H1 (cell line): Measurements from ENCODE around the gene CFAP100. TPM values are rescaled to one million over a fixed set of nuclear protein-coding genes. Genes with fewer than 3 reads are reported as not detected.

Source experiments
- CTCF ChIA-PET: fragments of 300-600 bp; sonication (Branson Sonifier 250); formaldehyde crosslinking; loops from one replicate; lab custom pipeline; 2021; ENCODE audit not compliant: partially characterized antibody; lab: Charles Lee
- POLR2A ChIA-PET: fragments of 300-600 bp; sonication (Branson Sonifier 250); formaldehyde crosslinking; loops from one replicate; lab custom pipeline; 2021; ENCODE audit warnings: inconsistent platforms; ENCODE audit not compliant: partially characterized antibody; lab: Charles Lee
- DNase-seq, 2 experiments: peaks; one replicate each; pipeline versions ENCODE4 v3.0.0 to v3.0.0-alpha.2; 2010 to 2022; ENCODE audit warnings: low spot score in 2 of 2, low read depth in 1 of 2, mixed read lengths in 1 of 2
- FAIRE-seq: peaks from 2 replicates; lab custom pipeline; 2011; peaks lifted over from hg19 to GRCh38; lab: Jason Lieb, UNC
- H2AFZ ChIP-seq: 2 replicates; pipeline ENCODE4 v1.8.1; 2012; ENCODE audit warnings: low read length, inconsistent platforms
- H2AK5ac ChIP-seq: 2 replicates; pipeline ENCODE4 v1.6.1; 2013; ENCODE audit warnings: low read depth, low read length
- H2BK120ac ChIP-seq: replicated peaks from 2 replicates; pipeline ENCODE3; 2013; ENCODE audit warnings: low read depth, low read length, inconsistent platforms
- H2BK12ac ChIP-seq: 2 replicates; pipeline ENCODE4 v1.6.1; 2013; ENCODE audit warnings: low read depth, low read length
- H2BK15ac ChIP-seq: 2 replicates; pipeline ENCODE4 v1.6.1; 2013; ENCODE audit warnings: low read length
- H2BK20ac ChIP-seq: 2 replicates; pipeline ENCODE4 v1.6.1; 2013; ENCODE audit warnings: low read length
- H2BK5ac ChIP-seq: 2 replicates; pipeline ENCODE4 v1.6.1; 2013; ENCODE audit warnings: low read depth, low read length
- H3K14ac ChIP-seq: 2 replicates; pipeline ENCODE4 v1.6.1; 2013; ENCODE audit warnings: inconsistent platforms; ENCODE audit not compliant: insufficient read length
- H3K18ac ChIP-seq: 2 replicates; pipeline ENCODE4 v1.6.1; 2013; ENCODE audit warnings: low read length; ENCODE audit errors: extremely low read depth
- H3K23ac ChIP-seq: 2 replicates; pipeline ENCODE4 v1.6.1; 2013; ENCODE audit warnings: inconsistent platforms; ENCODE audit not compliant: insufficient read length
- H3K23me2 ChIP-seq: 2 replicates; pipeline ENCODE4 v1.6.1; 2013; ENCODE audit warnings: low read depth, low read length
- H3K27ac ChIP-seq: 2 replicates; pipeline ENCODE4 v1.6.1; 2011; ENCODE audit warnings: low read depth, low read length, inconsistent platforms
- H3K27me3 ChIP-seq, 4 experiments: replicated peaks in 1 of 4; 1 replicate in 1 of 4; 2 replicates in 3 of 4; pipeline versions ENCODE4 v1.6.1 to v1.8.1; 2011 to 2013; ENCODE audit warnings: low read length in 3 of 4, mild to moderate bottlenecking in 3 of 4, inconsistent platforms in 2 of 4, mixed read lengths in 2 of 4, moderate library complexity in 1 of 4; ENCODE audit not compliant: control insufficient read depth in 3 of 4, insufficient read depth in 3 of 4; ENCODE audit errors: extremely low read depth in 1 of 4
- H3K36me3 ChIP-seq, 4 experiments: 2 replicates each; pipeline versions ENCODE4 v1.6.1 to v1.8.1; 2011 to 2013; ENCODE audit warnings: mild to moderate bottlenecking in 4 of 4, low read length in 3 of 4, moderate library complexity in 2 of 4, control low read depth in 1 of 4, inconsistent platforms in 1 of 4; ENCODE audit not compliant: insufficient read depth in 4 of 4, control insufficient read depth in 2 of 4
- H3K4ac ChIP-seq: replicated peaks from 2 replicates; pipeline ENCODE3; 2013; ENCODE audit warnings: low read length, low read depth, mixed read lengths, inconsistent platforms; ENCODE audit not compliant: insufficient read length
- H3K4me1 ChIP-seq, 4 experiments: replicated peaks in 1 of 4; 1 replicate in 1 of 4; 2 replicates in 3 of 4; pipeline versions ENCODE4 v1.6.1 to v1.8.1; 2011 to 2013; ENCODE audit warnings: low read length in 3 of 4, inconsistent platforms in 2 of 4, mixed read lengths in 1 of 4; ENCODE audit not compliant: insufficient read depth in 4 of 4, control insufficient read depth in 3 of 4
- H3K4me2 ChIP-seq, 2 experiments: 2 replicates each; pipeline versions ENCODE4 v1.6.1 to v1.8.1; 2011 to 2013; ENCODE audit warnings: low read depth in 2 of 2, low read length in 2 of 2, control low read depth in 1 of 2, inconsistent platforms in 1 of 2, mild to moderate bottlenecking in 1 of 2; ENCODE audit not compliant: insufficient read depth in 1 of 2
- H3K4me3 ChIP-seq, 4 experiments: fragments of 200-600, 300-600 bp in 1 of 4; sonication (generic), shearing (Covaris generic), sonication (Bioruptor Twin) in 1 of 4; 2 replicates each; pipeline versions ENCODE4 v1.5.1 to v1.8.1; 2011 to 2016; ENCODE audit warnings: low read length in 4 of 4, low read depth in 3 of 4, control low read depth in 2 of 4, inconsistent platforms in 2 of 4, mild to moderate bottlenecking in 2 of 4, mixed read lengths in 1 of 4, moderate library complexity in 1 of 4; ENCODE audit not compliant: insufficient read depth in 2 of 4; ENCODE audit errors: extremely low read depth in 1 of 4
- H3K56ac ChIP-seq: replicated peaks from 2 replicates; pipeline ENCODE3; 2013; ENCODE audit warnings: low read depth, mild to moderate bottlenecking, mixed read lengths, low read length, inconsistent platforms; ENCODE audit not compliant: insufficient read length
- H3K79me1 ChIP-seq: 2 replicates; pipeline ENCODE4 v1.6.1; 2013; ENCODE audit warnings: low read depth, low read length, control low read depth
- H3K79me2 ChIP-seq, 2 experiments: 2 replicates each; pipeline versions ENCODE4 v1.6.1 to v1.8.1; 2012 to 2013; ENCODE audit warnings: low read length in 2 of 2, mild to moderate bottlenecking in 2 of 2, inconsistent platforms in 1 of 2; ENCODE audit not compliant: insufficient read depth in 2 of 2, control insufficient read depth in 1 of 2
- H3K9ac ChIP-seq, 4 experiments: replicated peaks in 1 of 4; 1 replicate in 1 of 4; 2 replicates in 3 of 4; pipeline versions ENCODE4 v1.6.1 to v1.8.1; 2011 to 2013; ENCODE audit warnings: low read depth in 3 of 4, low read length in 3 of 4, control low read depth in 2 of 4, mild to moderate bottlenecking in 2 of 4, moderate library complexity in 2 of 4, inconsistent platforms in 1 of 4; ENCODE audit errors: extremely low read depth in 1 of 4
- H3K9me3 ChIP-seq, 2 experiments: 2 replicates each; pipeline versions ENCODE4 v1.6.1 to v1.8.1; 2012 to 2013; ENCODE audit warnings: mild to moderate bottlenecking in 2 of 2, moderate library complexity in 2 of 2, control low read depth in 1 of 2, inconsistent platforms in 1 of 2, low read depth in 1 of 2, low read length in 1 of 2, mixed read lengths in 1 of 2; ENCODE audit not compliant: insufficient read depth in 2 of 2
- H4K20me1 ChIP-seq, 2 experiments: replicated peaks in 1 of 2; 2 replicates each; pipeline versions ENCODE3 to v1.8.1; 2011 to 2013; ENCODE audit warnings: inconsistent platforms in 2 of 2, low read length in 2 of 2, mild to moderate bottlenecking in 1 of 2; ENCODE audit not compliant: insufficient read depth in 2 of 2, control insufficient read depth in 1 of 2
- H4K5ac ChIP-seq: 2 replicates; pipeline ENCODE4 v1.6.1; 2013; ENCODE audit warnings: low read length, low read depth, mixed read lengths, inconsistent platforms; ENCODE audit not compliant: insufficient read length
- H4K8ac ChIP-seq: 2 replicates; pipeline ENCODE4 v1.8.0; 2013; ENCODE audit warnings: mild to moderate bottlenecking, moderate library complexity, low read length, inconsistent platforms; ENCODE audit not compliant: insufficient read depth; ENCODE audit errors: extremely low read depth
- H4K91ac ChIP-seq: replicated peaks from 2 replicates; pipeline ENCODE3; 2013; ENCODE audit warnings: low read length, mixed read lengths, inconsistent platforms; ENCODE audit not compliant: insufficient read length
- BCL11A ChIP-seq, 2 experiments: IDR thresholded peaks; one replicate each; pipeline ENCODE4 v1.6.1; 2011; ENCODE audit warnings: low read depth in 2 of 2, low read length in 2 of 2, mild to moderate bottlenecking in 2 of 2
- EP300 ChIP-seq, 2 experiments: IDR thresholded peaks; 1 replicate in 1 of 2; 2 replicates in 1 of 2; pipeline ENCODE4 v1.6.1; 2011 to 2012; ENCODE audit warnings: low read depth in 2 of 2, low read length in 2 of 2, mild to moderate bottlenecking in 2 of 2, borderline replicate concordance in 1 of 2, inconsistent platforms in 1 of 2, moderate library complexity in 1 of 2
- HDAC2 ChIP-seq, 2 experiments: fragments of 300-600 bp in 1 of 2; sonication (generic) in 1 of 2; IDR thresholded peaks; 2 replicates each; pipeline ENCODE4 v1.6.1; 2011 to 2012; ENCODE audit warnings: low read depth in 2 of 2, low read length in 2 of 2, mild to moderate bottlenecking in 2 of 2, moderate library complexity in 2 of 2, borderline replicate concordance in 1 of 2, inconsistent platforms in 1 of 2
- NANOG ChIP-seq: IDR thresholded peaks from 2 replicates; pipeline ENCODE4 v1.6.1; 2011; ENCODE audit warnings: low read length, low read depth, mild to moderate bottlenecking, inconsistent platforms; ENCODE audit not compliant: insufficient read depth, poor library complexity, severe bottlenecking
- NRF1 ChIP-seq: IDR thresholded peaks from 2 replicates; pipeline ENCODE4 v1.6.1; 2011; ENCODE audit warnings: mild to moderate bottlenecking, low read depth, low read length, improper control_type of control experiment
- POU5F1 ChIP-seq: IDR thresholded peaks from 2 replicates; pipeline ENCODE4 v1.6.1; 2011; ENCODE audit warnings: low read depth, mild to moderate bottlenecking, low read length, moderate library complexity
- SIRT6 ChIP-seq: IDR thresholded peaks from one replicate; pipeline ENCODE4 v1.7.1; 2012; ENCODE audit warnings: low read length, inconsistent platforms
- ZNF274 ChIP-seq: IDR thresholded peaks from 2 replicates; pipeline ENCODE4 v1.7.0; 2012; ENCODE audit warnings: low read length, borderline replicate concordance; ENCODE audit errors: extremely low read depth
- WGBS, 2 experiments: shearing (Covaris generic) in 1 of 2; methylation state at CpG; one replicate each; pipeline versions ENCODE4 v1.1.6 to v1.1.7; 2013 to 2015; ENCODE audit warnings: low lambda C conversion rate in 2 of 2, mixed read lengths in 2 of 2, inconsistent platforms in 1 of 2, low coverage in 1 of 2, missing lambda C conversion rate in 1 of 2; ENCODE audit not compliant: insufficient replicate concordance in 2 of 2, insufficient coverage in 1 of 2, insufficient read length in 1 of 2; ENCODE audit errors: extremely low coverage in 1 of 2, missing lambda C conversion rate in 1 of 2; 5-methylcytosine and 5-hydroxymethylcytosine counted together
- polyA plus RNA-seq, 7 experiments: library from polyadenylated mRNA; depleted of rRNA in 3 of 7; stranded (reverse) in 5 of 7; unstranded in 2 of 7; fragments of >200 nt in 5 of 7; fragments of 200-250 nt in 2 of 7; gene quantifications; 1 replicate in 5 of 7; 2 replicates in 1 of 7; 4 replicates in 1 of 7; pipeline versions ENCODE4 v1.2.1 to v1.2.3, GENCODE V29; 2011 to 2013; ENCODE audit warnings: missing spikeins in 2 of 7, mixed read lengths in 2 of 7
- total RNA-seq: library from RNA; stranded (reverse); fragmentation: NEBNext Ultra II Directional; extraction: Animal tissue kit (Norgen Biotek cat#: 25700); gene quantifications from 2 replicates; pipeline ENCODE4 v1.2.1, GENCODE V29; 2021
- TF ChIP-seq, protein P1 (sequence below): IDR thresholded peaks from 2 replicates; pipeline ENCODE4 v1.6.1; 2011; ENCODE audit warnings: low read depth, mild to moderate bottlenecking, low read length; ENCODE audit not compliant: insufficient read depth

The CFAP100 gene
- total and polyA plus RNA-seq, 2 of the 8 experiments (the other 6 are each of a cell fraction or from before 2014, with no cell fraction given), result 0.17 TPM; not detected in 1

DNA sequence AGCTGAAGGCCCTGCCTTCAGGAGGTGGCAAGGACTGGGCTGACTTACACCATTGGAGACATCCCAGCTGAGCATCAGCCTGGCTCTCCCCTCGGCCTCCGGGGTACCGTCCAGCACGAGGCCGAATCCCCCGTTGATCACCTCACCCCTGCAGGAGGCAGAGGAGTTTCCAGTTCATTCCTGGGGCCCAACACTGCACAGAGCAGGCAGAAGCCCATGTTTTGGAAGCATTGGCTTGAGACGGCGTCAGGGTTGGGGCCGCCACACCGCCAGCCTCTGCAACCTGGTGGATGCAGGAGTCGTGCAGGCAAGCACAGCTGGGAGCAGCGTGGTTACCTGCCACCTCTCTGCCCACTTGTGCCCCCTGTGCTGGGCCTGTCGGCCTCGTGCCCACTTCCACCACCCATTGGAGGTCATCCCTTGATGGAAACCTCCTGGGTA lies 88.6 kb downstream of the CFAP100 start:
- H3K14ac ChIP-seq, result no peak overlapping the region
- peak overlapping the region; percentile 52 for H4K91ac ChIP-seq
- 0 out of 2 replicates have a peak overlapping the region, but pooled peaks have one; percentile 19 for H2BK15ac ChIP-seq
- 0 out of 2 replicates have a peak overlapping the region, but pooled peaks have one; percentile 34 for H2BK20ac ChIP-seq
- no peaks in the 10 kb centered on the region for H3K79me1 ChIP-seq
- no peak overlapping the region for H3K4me3 ChIP-seq
- no peak overlapping the region for H2BK120ac ChIP-seq
- no peak overlapping the region for H2AFZ ChIP-seq
- no peak overlapping the region for H2BK5ac ChIP-seq
- H3K9me3 ChIP-seq, result no peaks in the 10 kb centered on the region
- peak overlapping the region; percentile 98; the same call in 1 of the 2 replicates for H2BK12ac ChIP-seq
- H3K27me3 ChIP-seq, result 0 out of 7 replicates have a peak, but pooled peaks cover 0 to 2% (median 0%) of the 10 kb centered on the region in 4 experiments
- no peak overlapping the region for H3K9ac ChIP-seq
- POLR2A ChIA-PET, result interaction anchor here (1.4 to 4.6 kb wide), 3 partner anchors 8 to 11 kb away, joined by 4 to 23 read pairs (median 4); partner anchors contain the start of gene ZXDC
- H4K20me1 ChIP-seq, result no peaks in the 10 kb centered on the region
- H4K8ac ChIP-seq, result no peak overlapping the region
- no peaks in the 10 kb centered on the region for H3K36me3 ChIP-seq
- CTCF ChIA-PET, result interaction anchor here (0.6 kb wide), 1 partner anchor 801 kb away, joined by 3 read pairs; no protein-coding TSS in a partner anchor
- no peak overlapping the region for H3K27ac ChIP-seq
- FAIRE-seq (no peak), DNase-seq (no peak)
- H2AK5ac ChIP-seq, result no peak overlapping the region
- 92% methylated on average over 14 of the region's 14 CpGs; no CpG with 5 or more reads in 1 of the 2 experiments for WGBS, 2 experiments
- TF ChIP-seq POU5F1 (no peak), NRF1 (no peak), EP300 (IDR thresholded peaks at IDR 0.05; ENCODE audit: borderline replicate concordance in 1 of 2, low read depth in 2 of 2, low read length in 2 of 2) (no peak), ZNF274 (no peak), SIRT6 (no peak), HDAC2 (IDR thresholded peaks at IDR 0.05; ENCODE audit: borderline replicate concordance in 1 of 2, low read depth in 2 of 2, low read length in 2 of 2) (no peak), NANOG (no peak), BCL11A (IDR thresholded peaks at IDR 0.05; ENCODE audit: low read depth in 2 of 2, low read length in 2 of 2) (no peak)
- TF ChIP-seq, protein P1, sequence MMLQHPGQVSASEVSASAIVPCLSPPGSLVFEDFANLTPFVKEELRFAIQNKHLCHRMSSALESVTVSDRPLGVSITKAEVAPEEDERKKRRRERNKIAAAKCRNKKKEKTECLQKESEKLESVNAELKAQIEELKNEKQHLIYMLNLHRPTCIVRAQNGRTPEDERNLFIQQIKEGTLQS, result no peak
- no peak overlapping the region for H3K4ac ChIP-seq
- H3K56ac ChIP-seq, result no peak overlapping the region
- no peak overlapping the region for H3K23ac ChIP-seq
- H4K5ac ChIP-seq, result no peak overlapping the region
- no peaks in the 10 kb centered on the region for H3K79me2 ChIP-seq
- no peaks in the 10 kb centered on the region for H3K23me2 ChIP-seq
- H3K4me1 ChIP-seq, result peaks cover 0 to 22% (median 9%) of the 10 kb centered on the region in 4 experiments; a peak in 6 of 7 replicates
- no peak overlapping the region for H3K18ac ChIP-seq
- no peak overlapping the region for H3K4me2 ChIP-seq
